ENCODE data around the gene PCLAF. TPM values are rescaled to one million over a fixed set of nuclear protein-coding genes. Genes with fewer than 3 reads are reported as not detected.

PCLAF gene
- total RNA-seq, 1 experiment from 2014 or later, result 93.5 TPM

DNA sequence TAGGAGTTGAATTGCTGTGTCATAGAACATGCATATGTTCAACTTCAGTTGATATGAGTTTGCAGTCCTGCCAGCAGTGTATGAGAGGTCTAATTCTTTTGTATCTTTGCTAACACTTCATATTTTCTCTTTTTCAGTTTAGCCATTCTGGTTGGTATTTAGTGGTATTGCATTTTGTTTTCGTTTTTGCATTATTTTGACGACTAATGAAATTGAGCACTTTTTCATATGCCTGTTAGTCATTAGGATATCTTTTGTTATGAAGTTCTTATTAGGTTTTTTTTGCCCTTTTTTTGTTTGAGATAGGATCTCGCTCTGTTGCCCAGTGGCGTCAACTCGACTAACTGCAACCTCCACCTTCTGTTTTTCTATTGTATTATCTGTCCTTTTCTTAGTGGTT, 15.5 kb upstream of the PCLAF start:
- no peaks in the 10 kb centered on the region for H3K79me2 ChIP-seq (ENCODE audit: insufficient read depth, low read length)
- TF ChIP-seq, protein P1, sequence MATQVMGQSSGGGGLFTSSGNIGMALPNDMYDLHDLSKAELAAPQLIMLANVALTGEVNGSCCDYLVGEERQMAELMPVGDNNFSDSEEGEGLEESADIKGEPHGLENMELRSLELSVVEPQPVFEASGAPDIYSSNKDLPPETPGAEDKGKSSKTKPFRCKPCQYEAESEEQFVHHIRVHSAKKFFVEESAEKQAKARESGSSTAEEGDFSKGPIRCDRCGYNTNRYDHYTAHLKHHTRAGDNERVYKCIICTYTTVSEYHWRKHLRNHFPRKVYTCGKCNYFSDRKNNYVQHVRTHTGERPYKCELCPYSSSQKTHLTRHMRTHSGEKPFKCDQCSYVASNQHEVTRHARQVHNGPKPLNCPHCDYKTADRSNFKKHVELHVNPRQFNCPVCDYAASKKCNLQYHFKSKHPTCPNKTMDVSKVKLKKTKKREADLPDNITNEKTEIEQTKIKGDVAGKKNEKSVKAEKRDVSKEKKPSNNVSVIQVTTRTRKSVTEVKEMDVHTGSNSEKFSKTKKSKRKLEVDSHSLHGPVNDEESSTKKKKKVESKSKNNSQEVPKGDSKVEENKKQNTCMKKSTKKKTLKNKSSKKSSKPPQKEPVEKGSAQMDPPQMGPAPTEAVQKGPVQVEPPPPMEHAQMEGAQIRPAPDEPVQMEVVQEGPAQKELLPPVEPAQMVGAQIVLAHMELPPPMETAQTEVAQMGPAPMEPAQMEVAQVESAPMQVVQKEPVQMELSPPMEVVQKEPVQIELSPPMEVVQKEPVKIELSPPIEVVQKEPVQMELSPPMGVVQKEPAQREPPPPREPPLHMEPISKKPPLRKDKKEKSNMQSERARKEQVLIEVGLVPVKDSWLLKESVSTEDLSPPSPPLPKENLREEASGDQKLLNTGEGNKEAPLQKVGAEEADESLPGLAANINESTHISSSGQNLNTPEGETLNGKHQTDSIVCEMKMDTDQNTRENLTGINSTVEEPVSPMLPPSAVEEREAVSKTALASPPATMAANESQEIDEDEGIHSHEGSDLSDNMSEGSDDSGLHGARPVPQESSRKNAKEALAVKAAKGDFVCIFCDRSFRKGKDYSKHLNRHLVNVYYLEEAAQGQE (IDR thresholded peaks at IDR 0.05; ENCODE audit: low read depth), result no peak
- no peak for TF ChIP-seq ZNF274 (IDR thresholded peaks at IDR 0.05; ENCODE audit: low read depth, low read length)
- no peak for TF ChIP-seq EZH2 (IDR thresholded peaks at IDR 0.05)
- no peak for TF ChIP-seq SIN3A (IDR thresholded peaks at IDR 0.05; ENCODE audit: low read depth)
- TF ChIP-seq, protein P2, sequence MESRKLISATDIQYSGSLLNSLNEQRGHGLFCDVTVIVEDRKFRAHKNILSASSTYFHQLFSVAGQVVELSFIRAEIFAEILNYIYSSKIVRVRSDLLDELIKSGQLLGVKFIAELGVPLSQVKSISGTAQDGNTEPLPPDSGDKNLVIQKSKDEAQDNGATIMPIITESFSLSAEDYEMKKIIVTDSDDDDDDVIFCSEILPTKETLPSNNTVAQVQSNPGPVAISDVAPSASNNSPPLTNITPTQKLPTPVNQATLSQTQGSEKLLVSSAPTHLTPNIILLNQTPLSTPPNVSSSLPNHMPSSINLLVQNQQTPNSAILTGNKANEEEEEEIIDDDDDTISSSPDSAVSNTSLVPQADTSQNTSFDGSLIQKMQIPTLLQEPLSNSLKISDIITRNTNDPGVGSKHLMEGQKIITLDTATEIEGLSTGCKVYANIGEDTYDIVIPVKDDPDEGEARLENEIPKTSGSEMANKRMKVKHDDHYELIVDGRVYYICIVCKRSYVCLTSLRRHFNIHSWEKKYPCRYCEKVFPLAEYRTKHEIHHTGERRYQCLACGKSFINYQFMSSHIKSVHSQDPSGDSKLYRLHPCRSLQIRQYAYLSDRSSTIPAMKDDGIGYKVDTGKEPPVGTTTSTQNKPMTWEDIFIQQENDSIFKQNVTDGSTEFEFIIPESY (IDR thresholded peaks at IDR 0.05; ENCODE audit: extremely low read depth, insufficient replicate concordance, low read length), result no peak
- no peak for TF ChIP-seq TCF7L2 (IDR thresholded peaks at IDR 0.05; ENCODE audit: borderline replicate concordance, extremely low read depth, insufficient read depth, insufficient read length)
- no peak for TF ChIP-seq SRF (IDR thresholded peaks at IDR 0.05; ENCODE audit: low read depth)
- TF ChIP-seq FOSL1 (IDR thresholded peaks at IDR 0.05; ENCODE audit: low read depth), result no peak
- no peak for TF ChIP-seq EGR1 (IDR thresholded peaks at IDR 0.05; ENCODE audit: low read depth)
- TF ChIP-seq POLR2AphosphoS5 (IDR thresholded peaks at IDR 0.05; ENCODE audit: low read depth, low read length), result no peak
- TF ChIP-seq, protein P3, sequence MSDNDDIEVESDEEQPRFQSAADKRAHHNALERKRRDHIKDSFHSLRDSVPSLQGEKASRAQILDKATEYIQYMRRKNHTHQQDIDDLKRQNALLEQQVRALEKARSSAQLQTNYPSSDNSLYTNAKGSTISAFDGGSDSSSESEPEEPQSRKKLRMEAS (IDR thresholded peaks at IDR 0.05), result no peak
- TF ChIP-seq YY1 (IDR thresholded peaks at IDR 0.05; ENCODE audit: extremely low read depth, insufficient replicate concordance, low read depth, low read length), result no peak
- no peak for TF ChIP-seq POLR2A (IDR thresholded peaks at IDR 0.05; ENCODE audit: borderline replicate concordance, extremely low read depth, insufficient read depth, insufficient read length)
- TF ChIP-seq RAD21 (IDR thresholded peaks at IDR 0.05; ENCODE audit: low read depth), result no peak
- TF ChIP-seq, protein P4, sequence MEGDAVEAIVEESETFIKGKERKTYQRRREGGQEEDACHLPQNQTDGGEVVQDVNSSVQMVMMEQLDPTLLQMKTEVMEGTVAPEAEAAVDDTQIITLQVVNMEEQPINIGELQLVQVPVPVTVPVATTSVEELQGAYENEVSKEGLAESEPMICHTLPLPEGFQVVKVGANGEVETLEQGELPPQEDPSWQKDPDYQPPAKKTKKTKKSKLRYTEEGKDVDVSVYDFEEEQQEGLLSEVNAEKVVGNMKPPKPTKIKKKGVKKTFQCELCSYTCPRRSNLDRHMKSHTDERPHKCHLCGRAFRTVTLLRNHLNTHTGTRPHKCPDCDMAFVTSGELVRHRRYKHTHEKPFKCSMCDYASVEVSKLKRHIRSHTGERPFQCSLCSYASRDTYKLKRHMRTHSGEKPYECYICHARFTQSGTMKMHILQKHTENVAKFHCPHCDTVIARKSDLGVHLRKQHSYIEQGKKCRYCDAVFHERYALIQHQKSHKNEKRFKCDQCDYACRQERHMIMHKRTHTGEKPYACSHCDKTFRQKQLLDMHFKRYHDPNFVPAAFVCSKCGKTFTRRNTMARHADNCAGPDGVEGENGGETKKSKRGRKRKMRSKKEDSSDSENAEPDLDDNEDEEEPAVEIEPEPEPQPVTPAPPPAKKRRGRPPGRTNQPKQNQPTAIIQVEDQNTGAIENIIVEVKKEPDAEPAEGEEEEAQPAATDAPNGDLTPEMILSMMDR (IDR thresholded peaks at IDR 0.05 in 2 of 3, conservative IDR thresholded peaks at IDR 0.05 in 1 of 3; ENCODE audit: borderline replicate concordance in 1 of 3, insufficient read depth in 1 of 3, low read depth in 2 of 3, low read length in 2 of 3), result no peak
- TF ChIP-seq CBX3 (IDR thresholded peaks at IDR 0.05; ENCODE audit: low read depth), result no peak
- TF ChIP-seq ZFX (IDR thresholded peaks at IDR 0.05), result no peak
- no peak for TF ChIP-seq JUND (IDR thresholded peaks at IDR 0.05)
- no peak for TF ChIP-seq EZH2phosphoT487 (IDR thresholded peaks at IDR 0.05; ENCODE audit: borderline replicate concordance)
- intact Hi-C loops (cut with micrococcal nuclease), result no loop called here
- H3K27me3 ChIP-seq (ENCODE audit: insufficient read depth, low read length), result no peaks in the 10 kb centered on the region
- H3K9ac ChIP-seq (ENCODE audit: low read length), result no peak overlapping the region
- H2AFZ ChIP-seq (ENCODE audit: low read depth, low read length, poor library complexity, severe bottlenecking), result no peak overlapping the region
- ATAC-seq (no peak), DNase-seq (ENCODE audit: low read depth, low spot score) (no peak)
- no TSS peak for BruUV-seq (replicated peaks)
- ChIA-PET RAD21 (ENCODE audit: low non-redundant PET in 1 of 2, low total read pairs in 2 of 2, uncharacterized antibody in 2 of 2, unreplicated experiment in 2 of 2) (no interaction called here), POLR2A (no interaction called here), CTCF (no interaction called here)
- H4K20me1 ChIP-seq (ENCODE audit: insufficient read depth), result no peaks in the 10 kb centered on the region
- no peaks in the 10 kb centered on the region for H3K9me3 ChIP-seq (ENCODE audit: control insufficient read depth in 1 of 2, insufficient read depth in 1 of 2, low read depth in 1 of 2, low read length in 2 of 2)
- no peaks in the 10 kb centered on the region for H3K9me2 ChIP-seq (ENCODE audit: insufficient read depth)
- H3K4me1 ChIP-seq (ENCODE audit: control insufficient read depth in 1 of 2, insufficient read depth in 2 of 2, low read length in 2 of 2), result no peaks in the 10 kb centered on the region
- peaks cover 12 to 44% of the 10 kb centered on the region in 2 experiments for H3K36me3 ChIP-seq (ENCODE audit: control insufficient read depth in 1 of 2, insufficient read depth in 2 of 2, low read length in 2 of 2)
- no peak overlapping the region for H3K4me3 ChIP-seq (replicated peaks in 1 of 2; ENCODE audit: low read depth in 1 of 2, low read length in 2 of 2)
- no peak overlapping the region for H3K27ac ChIP-seq (ENCODE audit: low read depth, low read length)
- H3K4me2 ChIP-seq (ENCODE audit: low read length), result no peak overlapping the region
